Keratinocyte (primary cell): Measurements from ENCODE around the gene GNPTAB. TPM values are rescaled to one million over a fixed set of nuclear protein-coding genes. Genes with fewer than 3 reads are reported as not detected.

ENCODE experiments used
- DNase-seq: peaks from one replicate; pipeline ENCODE4 v3.0.0-alpha.2; 2011; ENCODE audit warnings: low read depth, missing footprints, low spot score
- FAIRE-seq: peaks from 2 replicates; lab custom pipeline; 2011; peaks lifted over from hg19 to GRCh38; lab: Jason Lieb, UNC
- H2AFZ ChIP-seq: 2 replicates; pipeline ENCODE4 v1.6.0; 2012; ENCODE audit warnings: low read length, control low read depth, inconsistent platforms; ENCODE audit not compliant: control insufficient read depth
- H3K27ac ChIP-seq: 2 replicates; pipeline ENCODE4 v1.5.1; 2011; ENCODE audit warnings: low read length; ENCODE audit not compliant: control insufficient read depth, insufficient read depth
- H3K27me3 ChIP-seq: 3 replicates; pipeline ENCODE4 v1.6.0; 2011; ENCODE audit warnings: low read length; ENCODE audit not compliant: control insufficient read depth, insufficient read depth; ENCODE audit errors: extremely low read depth
- H3K36me3 ChIP-seq, 2 experiments: 2 replicates in 1 of 2; 3 replicates in 1 of 2; pipeline ENCODE4 v1.5.1; 2011; ENCODE audit warnings: low read length in 2 of 2, mild to moderate bottlenecking in 1 of 2; ENCODE audit not compliant: control insufficient read depth in 2 of 2, insufficient read depth in 2 of 2; ENCODE audit errors: extremely low read depth in 1 of 2
- H3K4me1 ChIP-seq: 3 replicates; pipeline ENCODE4 v1.5.1; 2011; ENCODE audit warnings: low read length; ENCODE audit not compliant: control insufficient read depth, insufficient read depth; ENCODE audit errors: extremely low read depth
- H3K4me2 ChIP-seq: 3 replicates; pipeline ENCODE4 v1.6.0; 2011; ENCODE audit warnings: low read depth, low read length; ENCODE audit not compliant: control insufficient read depth, insufficient read depth; ENCODE audit errors: extremely low read depth
- H3K4me3 ChIP-seq, 3 experiments: fragments of 200-600 bp in 1 of 3; sonication (generic) in 1 of 3; 2 replicates in 2 of 3; 3 replicates in 1 of 3; pipeline ENCODE4 v1.5.1; 2011 to 2016; ENCODE audit warnings: low read length in 3 of 3, mild to moderate bottlenecking in 3 of 3, control low read depth in 2 of 3, inconsistent platforms in 1 of 3, low read depth in 1 of 3, mixed read lengths in 1 of 3, mixed run types in 1 of 3, moderate library complexity in 1 of 3; ENCODE audit not compliant: control insufficient read depth in 2 of 3, insufficient read depth in 2 of 3; ENCODE audit errors: extremely low read depth in 1 of 3
- H3K79me2 ChIP-seq: 2 replicates; pipeline ENCODE4 v1.6.0; 2012; ENCODE audit warnings: low read length; ENCODE audit not compliant: control insufficient read depth, insufficient read depth
- H3K9ac ChIP-seq: 3 replicates; pipeline ENCODE4 v1.6.0; 2011; ENCODE audit warnings: low read length; ENCODE audit not compliant: control insufficient read depth, insufficient read depth; ENCODE audit errors: extremely low read depth
- H3K9me1 ChIP-seq: 3 replicates; pipeline ENCODE4 v1.6.0; 2011; ENCODE audit warnings: low read length; ENCODE audit not compliant: control insufficient read depth, insufficient read depth; ENCODE audit errors: extremely low read depth
- H3K9me3 ChIP-seq: 2 replicates; pipeline ENCODE4 v1.5.1; 2012; ENCODE audit warnings: low read depth, low read length; ENCODE audit not compliant: control insufficient read depth
- H4K20me1 ChIP-seq: 3 replicates; pipeline ENCODE4 v1.6.0; 2011; ENCODE audit warnings: low read length; ENCODE audit not compliant: control insufficient read depth, insufficient read depth; ENCODE audit errors: extremely low read depth
- EZH2 ChIP-seq: IDR thresholded peaks from one replicate; pipeline ENCODE4 v1.6.1; 2012; ENCODE audit warnings: inconsistent platforms, mild to moderate bottlenecking, low read length, moderate library complexity
- dilution Hi-C: fragments of 300-500 bp; cut with MboI; formaldehyde crosslinking; loops from one replicate; pipeline ENCODE4 v1.7.0; 2020; ENCODE audit warnings: low sequenced_read_pairs; ENCODE audit not compliant: extremely low pct_ligation_motif_present
- polyA plus RNA-seq, 5 experiments: library from polyadenylated mRNA; depleted of rRNA in 3 of 5; stranded (reverse) in 3 of 5; stranded (forward) in 1 of 5; unstranded in 1 of 5; fragments of >200 nt; gene quantifications; 1 replicate in 1 of 5; 2 replicates in 3 of 5; 3 replicates in 1 of 5; pipeline versions ENCODE4 v1.2.1 to v1.2.3, GENCODE V29; 2011 to 2012; ENCODE audit warnings: missing spikeins in 2 of 5, low read depth in 1 of 5, low replicate concordance in 1 of 5
- TF ChIP-seq, protein P1 (sequence below), 3 experiments: IDR thresholded peaks in 1 of 3; conservative IDR thresholded peaks in 1 of 3; optimal IDR thresholded peaks in 1 of 3; 2 replicates in 2 of 3; 3 replicates in 1 of 3; pipeline versions ENCODE3 to v1.5.1; 2011; ENCODE audit warnings: low read length in 3 of 3, mild to moderate bottlenecking in 3 of 3, moderate library complexity in 2 of 3, control low read depth in 1 of 3, inconsistent platforms in 1 of 3; ENCODE audit not compliant: insufficient read depth in 2 of 3; ENCODE audit errors: extremely low read depth in 1 of 3

GNPTAB gene
- polyA plus RNA-seq, 1 donor (not counting 4 experiments of a cell fraction or from before 2014, with no cell fraction given): 35.7 TPM

DNA sequence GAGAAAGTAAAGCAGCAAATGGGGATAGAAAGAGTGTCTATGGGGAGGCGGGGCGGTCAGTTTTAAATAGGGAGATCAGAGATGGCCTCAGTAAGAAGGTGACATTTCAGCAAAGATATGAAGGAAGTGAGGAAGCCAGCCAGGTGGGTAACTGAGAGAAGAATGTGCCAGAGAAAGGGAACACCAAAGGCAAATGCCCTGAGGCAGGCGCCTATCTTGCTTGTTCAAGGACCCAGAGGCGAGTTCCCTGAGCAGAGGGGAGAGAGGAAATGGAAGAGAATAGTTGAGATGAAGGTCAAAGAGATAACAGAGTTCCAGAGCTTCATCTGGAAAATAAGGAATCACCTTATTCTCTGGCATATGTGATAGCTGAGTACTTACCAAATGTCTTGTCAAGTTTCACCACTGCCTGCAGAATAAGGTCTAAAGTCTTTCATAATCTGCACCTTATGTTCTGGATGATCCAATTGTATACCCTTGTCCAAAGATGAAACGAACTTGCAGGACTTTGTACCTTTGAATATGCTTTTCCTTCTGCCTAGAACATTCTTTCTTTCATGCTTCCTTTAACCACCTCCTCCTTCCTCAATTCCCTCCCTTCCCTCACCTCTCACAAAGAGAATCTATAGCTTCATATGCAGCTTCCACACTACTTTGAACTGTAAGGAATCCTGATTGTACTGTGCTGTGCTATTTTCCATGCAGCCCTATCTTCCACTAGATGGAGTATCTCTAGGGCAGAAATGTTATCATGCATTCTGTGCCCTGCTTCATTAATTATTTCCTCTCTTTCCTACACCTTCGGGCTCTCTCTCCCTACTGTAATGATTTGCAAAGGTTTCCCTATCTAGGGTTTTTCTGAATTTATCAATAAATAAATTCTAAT lies 38.5 kb downstream of the GNPTAB start:
- H3K27ac ChIP-seq: no peak overlapping the region
- no peaks in the 10 kb centered on the region for H3K4me1 ChIP-seq
- H3K9me3 ChIP-seq: no peaks in the 10 kb centered on the region
- H3K4me2 ChIP-seq: no peak overlapping the region
- no peaks in the 10 kb centered on the region for H3K79me2 ChIP-seq
- H2AFZ ChIP-seq: no peak overlapping the region
- H3K9me1 ChIP-seq: peaks cover 2% of the 10 kb centered on the region
- no peaks in the 10 kb centered on the region for H4K20me1 ChIP-seq
- no peak overlapping the region for H3K9ac ChIP-seq
- DNase-seq (no peak), FAIRE-seq (peak; percentile 78)
- TF ChIP-seq, protein P1, sequence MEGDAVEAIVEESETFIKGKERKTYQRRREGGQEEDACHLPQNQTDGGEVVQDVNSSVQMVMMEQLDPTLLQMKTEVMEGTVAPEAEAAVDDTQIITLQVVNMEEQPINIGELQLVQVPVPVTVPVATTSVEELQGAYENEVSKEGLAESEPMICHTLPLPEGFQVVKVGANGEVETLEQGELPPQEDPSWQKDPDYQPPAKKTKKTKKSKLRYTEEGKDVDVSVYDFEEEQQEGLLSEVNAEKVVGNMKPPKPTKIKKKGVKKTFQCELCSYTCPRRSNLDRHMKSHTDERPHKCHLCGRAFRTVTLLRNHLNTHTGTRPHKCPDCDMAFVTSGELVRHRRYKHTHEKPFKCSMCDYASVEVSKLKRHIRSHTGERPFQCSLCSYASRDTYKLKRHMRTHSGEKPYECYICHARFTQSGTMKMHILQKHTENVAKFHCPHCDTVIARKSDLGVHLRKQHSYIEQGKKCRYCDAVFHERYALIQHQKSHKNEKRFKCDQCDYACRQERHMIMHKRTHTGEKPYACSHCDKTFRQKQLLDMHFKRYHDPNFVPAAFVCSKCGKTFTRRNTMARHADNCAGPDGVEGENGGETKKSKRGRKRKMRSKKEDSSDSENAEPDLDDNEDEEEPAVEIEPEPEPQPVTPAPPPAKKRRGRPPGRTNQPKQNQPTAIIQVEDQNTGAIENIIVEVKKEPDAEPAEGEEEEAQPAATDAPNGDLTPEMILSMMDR (optimal IDR thresholded peaks at IDR 0.05 in 1 of 3, IDR thresholded peaks at IDR 0.05 in 1 of 3, conservative IDR thresholded peaks at IDR 0.05 in 1 of 3; ENCODE audit: extremely low read depth in 1 of 3, insufficient read depth in 2 of 3, low read length in 3 of 3): peak in 2 of 3 experiments; percentile 24 to 25
- TF ChIP-seq EZH2: no peak
- H3K4me3 ChIP-seq: no peak overlapping the region
- no peaks in the 10 kb centered on the region for H3K27me3 ChIP-seq
- peaks cover 6% of the 10 kb centered on the region in 2 experiments for H3K36me3 ChIP-seq
- dilution Hi-C loops: no loop called here

DNA sequence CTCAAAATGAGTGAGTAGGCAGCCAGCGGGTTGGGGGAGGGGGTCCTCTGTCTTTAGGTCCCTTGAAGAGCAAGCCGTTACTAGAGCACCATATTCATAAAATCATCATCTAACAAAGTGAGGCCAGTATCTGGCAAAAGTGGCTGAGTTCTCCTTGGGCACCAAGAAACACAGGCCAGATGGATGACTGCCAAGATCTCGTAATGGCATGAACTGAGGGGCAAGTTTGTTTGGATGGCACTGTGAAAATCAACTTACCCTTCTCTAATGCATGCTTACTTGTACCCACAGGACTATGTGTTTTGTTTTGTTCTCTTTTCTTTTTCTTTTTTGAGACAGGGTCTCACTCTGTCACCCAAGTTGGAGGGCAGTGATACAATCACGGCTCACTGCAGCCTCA lies 41.6 kb downstream of the GNPTAB start:
- Histone ChIP-seq H3K27ac (no peak overlapping the region), H3K4me1 (no peaks in the 10 kb centered on the region), H3K9me3 (no peaks in the 10 kb centered on the region), H2AFZ (no peak overlapping the region), H3K27me3 (no peaks in the 10 kb centered on the region), H3K9me1 (no peaks in the 10 kb centered on the region), H3K4me2 (no peak overlapping the region), H3K9ac (no peak overlapping the region), H3K4me3 (no peak overlapping the region), H3K79me2 (no peaks in the 10 kb centered on the region), H3K36me3 (peaks cover 0 to 3% of the 10 kb centered on the region in 2 experiments), H4K20me1 (no peaks in the 10 kb centered on the region)
- DNase-seq (no peak), FAIRE-seq (no peak)
- TF ChIP-seq EZH2: no peak
- TF ChIP-seq, protein P1 (optimal IDR thresholded peaks at IDR 0.05 in 1 of 3, IDR thresholded peaks at IDR 0.05 in 1 of 3, conservative IDR thresholded peaks at IDR 0.05 in 1 of 3; ENCODE audit: extremely low read depth in 1 of 3, insufficient read depth in 2 of 3, low read length in 3 of 3): no peak
- dilution Hi-C loops: no loop called here
